Lung (tissue), 12 donors: ENCODE results near the gene YWHAE. TPM values are rescaled to one million over a fixed set of nuclear protein-coding genes. Genes with fewer than 3 reads are reported as not detected.
"Not testable (repeated sequence)": the region's sequence is repeated elsewhere in the genome, so short reads cannot be mapped to it uniquely, and the experiment has no call there.

Experiments
- ATAC-seq: fragments of 200-7000 bp; cut with Tn5 transposase; one replicate; pipeline ENCODE4 v1.9.1; 2020; ENCODE audit warnings: moderate number of reproducible peaks; ENCODE audit not compliant: insufficient read depth, low FRiP score
- DNase-seq, 3 donors: peaks; one replicate each; pipeline ENCODE4 v3.0.0-alpha.2; 2013 to 2017
- H3K27ac ChIP-seq, 2 donors: one replicate each; pipeline ENCODE4 v1.5.1; 2013; ENCODE audit warnings: mild to moderate bottlenecking in 2 of 2, moderate library complexity in 2 of 2, control low read depth in 1 of 2, inconsistent platforms in 1 of 2, low read depth in 1 of 2, low read length in 1 of 2
- H3K27me3 ChIP-seq, 3 donors: one replicate each; pipeline ENCODE4 v1.5.1; 2013; ENCODE audit warnings: low read length in 2 of 3; ENCODE audit not compliant: control insufficient read depth in 3 of 3, insufficient read depth in 3 of 3
- H3K36me3 ChIP-seq, 4 donors: one replicate each; pipeline ENCODE4 v1.5.1; 2013; ENCODE audit warnings: low read length in 4 of 4, mild to moderate bottlenecking in 1 of 4, moderate library complexity in 1 of 4; ENCODE audit not compliant: control insufficient read depth in 4 of 4, insufficient read depth in 4 of 4
- H3K4me1 ChIP-seq, 5 donors: one replicate each; pipeline ENCODE4 v1.5.1; 2013; ENCODE audit warnings: low read length in 5 of 5, mild to moderate bottlenecking in 2 of 5, moderate library complexity in 1 of 5; ENCODE audit not compliant: control insufficient read depth in 5 of 5, insufficient read depth in 5 of 5
- H3K4me3 ChIP-seq: one replicate; pipeline ENCODE4 v1.5.1; 2013; ENCODE audit warnings: mild to moderate bottlenecking, control low read depth, moderate library complexity
- H3K9ac ChIP-seq, 2 donors: one replicate each; pipeline ENCODE4 v1.5.1; 2013; ENCODE audit warnings: low read length in 2 of 2, control low read depth in 1 of 2; ENCODE audit not compliant: insufficient read depth in 1 of 2
- H3K9me3 ChIP-seq, 4 donors: one replicate each; pipeline ENCODE4 v1.5.1; 2013; ENCODE audit warnings: low read length in 3 of 4, mild to moderate bottlenecking in 1 of 4, moderate library complexity in 1 of 4; ENCODE audit not compliant: control insufficient read depth in 4 of 4, insufficient read depth in 3 of 4
- CTCF ChIP-seq: IDR thresholded peaks from 2 replicates; pipeline ENCODE4 v1.5.1; 2012; ENCODE audit warnings: mild to moderate bottlenecking; ENCODE audit errors: control extremely low read depth, extremely low read depth
- WGBS, 2 donors: extraction: QIAGEN DNeasy Blood & Tissue Kit; methylation state at CpG; one replicate each; pipeline ENCODE4 v1.1.7; 2013; 5-methylcytosine and 5-hydroxymethylcytosine counted together
- polyA plus RNA-seq, 2 donors: library from polyadenylated mRNA; stranded (reverse); fragments of 200-250 nt; gene quantifications; one replicate each; pipeline ENCODE4 v1.2.1, GENCODE V29; 2013
- total RNA-seq, 2 donors: library from RNA; depleted of rRNA in 1 of 2; stranded (reverse); fragments of >200 nt in 1 of 2; gene quantifications; one replicate each; pipeline ENCODE4 v1.2.1, GENCODE V29; 2014 to 2021
- donor health status: control.
- donor health status: control.
- donor health status: Bipolar disorder and iron deficiency.
- donor health status: healthy.
- donor health status: DM: yes; HTN: yes; CAD: no.

The YWHAE gene
- total and polyA plus RNA-seq, 4 donors: 348 to 432 (median 395) TPM

GRCh38 chr17:1420981-1421380, 21.0 kb upstream of the YWHAE start:
- H3K27me3 ChIP-seq: no peaks in the 10 kb centered on the region
- DNase-seq (no peak), ATAC-seq (no peak)
- H3K36me3 ChIP-seq: peaks cover 8 to 26% (median 24%) of the 10 kb centered on the region in 4 donors
- no peak for TF ChIP-seq CTCF
- no peaks in the 10 kb centered on the region for H3K9me3 ChIP-seq
- no peak overlapping the region for H3K4me3 ChIP-seq
- no peak overlapping the region for H3K27ac ChIP-seq
- no peak overlapping the region for H3K9ac ChIP-seq
- peaks cover 0 to 14% (median 0%) of the 10 kb centered on the region in 5 donors for H3K4me1 ChIP-seq
- WGBS, 2 donors: 86 to 91% methylated on average over 2 of the region's 2 CpGs

GRCh38 chr17:1420163-1420562, 20.1 kb upstream of the YWHAE start:
- ATAC-seq (no peak), DNase-seq (no peak)
- H3K4me3 ChIP-seq: no peak overlapping the region
- 97% methylated on average over 11 of the region's 11 CpGs for WGBS, 2 donors
- no peak for TF ChIP-seq CTCF
- peaks cover 8 to 22% (median 18%) of the 10 kb centered on the region in 4 donors for H3K36me3 ChIP-seq
- no peaks in the 10 kb centered on the region for H3K27me3 ChIP-seq
- no peaks in the 10 kb centered on the region for H3K9me3 ChIP-seq
- no peak overlapping the region for H3K27ac ChIP-seq
- peaks cover 0 to 14% (median 0%) of the 10 kb centered on the region in 5 donors for H3K4me1 ChIP-seq
- no peak overlapping the region for H3K9ac ChIP-seq

GRCh38 chr17:1418476-1418875, 18.5 kb upstream of the YWHAE start:
- H3K9ac ChIP-seq, ATAC-seq, H3K27ac ChIP-seq, H3K9me3 ChIP-seq, H3K27me3 ChIP-seq, H3K4me3 ChIP-seq, DNase-seq: not testable (repeated sequence)
- 93 to 98% methylated on average over 10 of the region's 10 CpGs for WGBS, 2 donors
- peaks cover 8 to 18% (median 17%) of the 10 kb centered on the region in 4 donors for H3K36me3 ChIP-seq
- peaks cover 0 to 14% (median 0%) of the 10 kb centered on the region in 5 donors for H3K4me1 ChIP-seq

GRCh38 chr17:1416414-1416813, 16.4 kb upstream of the YWHAE start:
- Histone ChIP-seq H3K9ac (no peak overlapping the region), H3K9me3 (no peaks in the 10 kb centered on the region), H3K36me3 (peaks cover 4 to 9% (median 6%) of the 10 kb centered on the region in 4 donors), H3K27ac (no peak overlapping the region), H3K4me1 (peaks cover 0 to 5% (median 0%) of the 10 kb centered on the region in 5 donors), H3K27me3 (no peaks in the 10 kb centered on the region), H3K4me3 (no peak overlapping the region)
- no peak for ATAC-seq
- DNase-seq: no peak
- TF ChIP-seq CTCF: no peak
- 98% methylated on average over 5 of the region's 5 CpGs for WGBS, 2 donors
